Measurements from ENCODE around the gene LRRC36.

Gene LRRC36

DNA sequence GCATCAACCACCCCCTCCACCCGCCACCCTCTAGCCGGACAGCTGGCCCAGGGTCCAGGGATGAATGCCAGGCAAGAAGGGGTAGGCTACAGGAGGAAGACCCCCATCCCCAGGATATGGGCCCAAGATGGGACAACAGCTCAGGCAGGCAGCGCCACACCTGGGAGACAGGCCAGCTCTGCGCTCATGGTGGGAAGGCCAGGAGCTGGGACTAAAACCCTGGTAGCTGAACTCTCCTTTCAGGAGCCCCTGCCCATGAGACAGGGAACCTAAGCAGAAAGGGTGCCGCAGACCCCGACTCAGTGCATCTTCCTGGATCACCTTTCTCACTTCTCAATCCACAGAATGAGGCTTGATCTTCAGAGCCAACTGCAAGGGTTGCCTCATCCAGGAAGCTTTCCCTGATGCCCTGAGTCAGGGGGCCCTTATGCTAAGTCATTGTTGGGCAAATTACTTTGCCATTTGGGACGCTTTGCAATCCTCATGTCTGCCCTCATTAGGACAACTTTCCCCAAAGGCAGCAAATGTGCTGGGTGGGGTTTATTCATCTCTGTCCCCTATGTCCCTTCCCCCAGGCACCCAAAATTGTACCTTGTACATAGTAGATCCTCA is 80.7 kb downstream of the LRRC36 start:
- H3K36me3 ChIP-seq (ENCODE audit: control insufficient read depth in 4 of 4, insufficient read depth in 4 of 4, low read length in 3 of 4) = no peaks in the 10 kb centered on the region
- CTCF ChIA-PET = interaction anchor here (1.2 to 1.4 kb wide), 2 partner anchors 8 to 143 kb away, joined by 4 to 7 read pairs; no protein-coding TSS in a partner anchor
- 96% methylated on average over 7 of the region's 7 CpGs for WGBS (ENCODE audit: insufficient coverage)
- POLR2A ChIA-PET = no interaction called here
- no peak overlapping the region for H3K27ac ChIP-seq (ENCODE audit: insufficient read depth in 1 of 2, low read depth in 1 of 2, low read length in 2 of 2, poor library complexity in 1 of 2, severe bottlenecking in 2 of 2)
- H3K4me1 ChIP-seq (ENCODE audit: control extremely low read depth in 1 of 4, control insufficient read depth in 4 of 4, insufficient read depth in 4 of 4, low read length in 3 of 4) = peaks cover 0 to 8% (median 4%) of the 10 kb centered on the region in 4 experiments
- DNase-seq = no peak
- H3K9me3 ChIP-seq (ENCODE audit: control extremely low read depth in 1 of 5, control insufficient read depth in 4 of 5, insufficient read depth in 2 of 5, low read depth in 1 of 5, low read length in 4 of 5) = no peaks in the 10 kb centered on the region
- H3K4me3 ChIP-seq (ENCODE audit: control insufficient read depth in 1 of 7, extremely low read depth in 1 of 7, insufficient read depth in 4 of 7, low read depth in 2 of 7, low read length in 6 of 7) = no peak overlapping the region
- no peaks in the 10 kb centered on the region for H3K27me3 ChIP-seq (replicated peaks in 2 of 5; ENCODE audit: control insufficient read depth in 4 of 5, insufficient read depth in 5 of 5, low read length in 4 of 5)

DNA sequence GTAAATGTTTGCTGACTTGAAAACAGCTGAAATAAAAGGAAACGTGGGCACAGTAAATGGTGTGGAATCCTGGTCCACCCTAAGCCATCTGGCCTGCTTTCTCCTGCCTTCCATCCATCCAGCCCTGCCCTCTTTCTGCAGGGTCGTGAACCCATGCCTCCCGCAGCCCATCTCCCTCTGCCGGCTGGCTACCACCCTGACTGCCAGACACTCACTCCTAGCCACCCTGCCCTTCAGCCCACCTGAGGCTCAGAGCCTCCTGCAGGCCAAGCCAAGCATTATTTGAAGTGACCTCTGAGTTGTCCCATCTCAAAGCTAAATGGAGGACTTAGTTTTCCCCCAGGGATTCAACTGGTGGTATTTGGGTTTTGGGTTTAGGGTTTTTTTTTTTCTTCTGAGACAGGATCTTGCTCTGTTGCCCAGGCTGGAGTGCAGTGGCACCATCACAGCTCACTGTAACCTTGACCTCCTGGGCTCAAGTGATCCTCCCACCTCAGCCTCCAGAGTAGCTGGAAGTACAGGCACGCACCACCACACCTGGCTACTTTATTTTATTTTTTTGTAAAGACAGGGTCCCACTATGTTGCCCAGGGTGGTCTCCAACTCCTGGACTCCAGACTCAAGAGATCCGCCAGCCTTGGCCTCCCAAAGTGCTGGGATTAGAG is 81.3 kb downstream of the LRRC36 start:
- H3K4me1 ChIP-seq (ENCODE audit: control extremely low read depth in 1 of 4, control insufficient read depth in 4 of 4, insufficient read depth in 4 of 4, low read length in 3 of 4) = peaks cover 0 to 8% (median 4%) of the 10 kb centered on the region in 4 experiments
- 98% methylated on average over 4 of the region's 6 CpGs for WGBS (ENCODE audit: insufficient coverage)
- H3K27ac ChIP-seq (ENCODE audit: insufficient read depth in 1 of 2, low read depth in 1 of 2, low read length in 2 of 2, poor library complexity in 1 of 2, severe bottlenecking in 2 of 2) = no peak overlapping the region

DNA sequence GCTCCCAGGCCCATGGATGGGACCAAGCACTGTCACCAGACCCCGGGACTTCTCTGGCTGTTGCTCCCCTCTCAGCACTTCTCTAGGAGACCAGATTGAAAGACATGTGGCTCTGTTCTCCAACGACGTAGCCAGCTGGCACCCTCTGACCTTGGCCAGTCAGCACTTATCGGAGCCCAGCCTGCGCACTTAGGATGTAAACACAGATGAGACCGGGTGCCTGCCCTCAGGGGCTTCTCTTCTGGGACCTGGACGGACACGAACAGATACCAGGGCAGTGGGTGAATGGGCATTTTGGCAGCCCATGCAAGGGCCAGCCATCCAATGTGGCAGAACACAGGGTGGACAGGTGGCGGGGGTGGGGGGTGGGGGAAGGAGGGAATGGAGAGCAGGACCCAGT is 83.0 kb downstream of the LRRC36 start:
- 94% methylated on average over 8 of the region's 9 CpGs for WGBS (ENCODE audit: insufficient coverage)
- Histone ChIP-seq H3K4me3 (ENCODE audit: control insufficient read depth in 1 of 7, extremely low read depth in 1 of 7, insufficient read depth in 4 of 7, low read depth in 2 of 7, low read length in 6 of 7) (no peak overlapping the region), H3K27me3 (replicated peaks in 2 of 5; ENCODE audit: control insufficient read depth in 4 of 5, insufficient read depth in 5 of 5, low read length in 4 of 5) (no peaks in the 10 kb centered on the region), H3K9me3 (ENCODE audit: control extremely low read depth in 1 of 5, control insufficient read depth in 4 of 5, insufficient read depth in 2 of 5, low read depth in 1 of 5, low read length in 4 of 5) (no peaks in the 10 kb centered on the region), H3K4me1 (ENCODE audit: control extremely low read depth in 1 of 4, control insufficient read depth in 4 of 4, insufficient read depth in 4 of 4, low read length in 3 of 4) (no peaks in the 10 kb centered on the region), H3K36me3 (ENCODE audit: control insufficient read depth in 4 of 4, insufficient read depth in 4 of 4, low read length in 3 of 4) (no peaks in the 10 kb centered on the region), H3K27ac (ENCODE audit: insufficient read depth in 1 of 2, low read depth in 1 of 2, low read length in 2 of 2, poor library complexity in 1 of 2, severe bottlenecking in 2 of 2) (no peak overlapping the region)
- ChIA-PET CTCF (no interaction called here), POLR2A (no interaction called here)
- DNase-seq = no peak

More for the DNA sequence above, 81.3 kb downstream of the LRRC36 start:
- Histone ChIP-seq H3K36me3 (ENCODE audit: control insufficient read depth in 4 of 4, insufficient read depth in 4 of 4, low read length in 3 of 4) (no peaks in the 10 kb centered on the region), H3K4me3 (ENCODE audit: control insufficient read depth in 1 of 7, extremely low read depth in 1 of 7, insufficient read depth in 4 of 7, low read depth in 2 of 7, low read length in 6 of 7) (no peak overlapping the region), H3K27me3 (replicated peaks in 2 of 5; ENCODE audit: control insufficient read depth in 4 of 5, insufficient read depth in 5 of 5, low read length in 4 of 5) (no peaks in the 10 kb centered on the region), H3K9me3 (ENCODE audit: control extremely low read depth in 1 of 5, control insufficient read depth in 4 of 5, insufficient read depth in 2 of 5, low read depth in 1 of 5, low read length in 4 of 5) (no peaks in the 10 kb centered on the region)
- DNase-seq = no peak
- POLR2A ChIA-PET = no interaction called here
- CTCF ChIA-PET = interaction anchor here (1.0 to 1.4 kb wide), 3 partner anchors 9 to 144 kb away, joined by 3 to 7 read pairs (median 4); no protein-coding TSS in a partner anchor

DNA sequence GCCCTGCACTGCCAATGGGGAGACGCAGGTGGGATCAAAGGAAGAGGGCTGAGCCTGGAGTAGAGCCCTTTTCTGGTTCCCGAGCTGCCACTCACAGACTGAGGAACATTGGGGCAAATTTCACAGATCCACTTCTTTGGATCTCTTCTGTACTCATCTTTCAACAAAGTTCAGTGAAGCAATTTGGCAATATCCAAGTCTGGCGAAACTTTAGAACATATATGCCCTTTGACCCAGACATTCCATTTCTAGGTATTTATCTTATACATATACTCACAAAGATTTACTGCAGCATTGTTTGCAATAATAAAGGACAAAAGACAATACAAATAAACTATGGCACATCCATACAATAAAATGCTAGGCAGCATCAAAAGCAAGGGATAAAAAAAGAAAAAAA is 84.7 kb downstream of the LRRC36 start:
- POLR2A ChIA-PET = no interaction called here

DNA sequence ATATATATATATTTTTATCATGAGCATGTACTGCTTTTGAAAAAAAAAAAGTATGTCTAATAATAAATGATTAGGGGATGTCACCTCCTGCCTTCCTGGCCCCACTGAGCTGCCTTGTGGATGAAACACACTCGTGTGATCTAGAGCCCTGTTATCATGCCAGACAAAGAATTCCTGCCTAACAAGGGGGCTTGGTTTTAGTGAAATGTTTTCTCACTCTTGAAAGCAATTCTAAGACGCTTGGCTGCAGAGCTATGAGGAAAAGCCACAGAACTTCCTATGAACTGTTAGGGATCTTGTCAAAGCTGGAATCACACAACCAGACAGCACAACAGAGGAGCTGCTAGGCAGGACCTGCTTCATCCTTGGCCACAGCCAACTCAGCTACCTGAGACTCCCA is 85.7 kb downstream of the LRRC36 start:
- H3K27me3 ChIP-seq (replicated peaks in 2 of 5; ENCODE audit: control insufficient read depth in 4 of 5, insufficient read depth in 5 of 5, low read length in 4 of 5) = peaks cover 0 to under 1% (median 0%) of the 10 kb centered on the region in 5 experiments

More for the DNA sequence above, 84.7 kb downstream of the LRRC36 start:
- Histone ChIP-seq H3K4me3 (ENCODE audit: control insufficient read depth in 1 of 7, extremely low read depth in 1 of 7, insufficient read depth in 4 of 7, low read depth in 2 of 7, low read length in 6 of 7) (no peak overlapping the region), H3K9me3 (ENCODE audit: control extremely low read depth in 1 of 5, control insufficient read depth in 4 of 5, insufficient read depth in 2 of 5, low read depth in 1 of 5, low read length in 4 of 5) (no peaks in the 10 kb centered on the region), H3K27me3 (replicated peaks in 2 of 5; ENCODE audit: control insufficient read depth in 4 of 5, insufficient read depth in 5 of 5, low read length in 4 of 5) (no peaks in the 10 kb centered on the region), H3K27ac (ENCODE audit: insufficient read depth in 1 of 2, low read depth in 1 of 2, low read length in 2 of 2, poor library complexity in 1 of 2, severe bottlenecking in 2 of 2) (no peak overlapping the region), H3K4me1 (ENCODE audit: control extremely low read depth in 1 of 4, control insufficient read depth in 4 of 4, insufficient read depth in 4 of 4, low read length in 3 of 4) (peaks cover 0 to 8% (median 6%) of the 10 kb centered on the region in 4 experiments), H3K36me3 (ENCODE audit: control insufficient read depth in 4 of 4, insufficient read depth in 4 of 4, low read length in 3 of 4) (no peaks in the 10 kb centered on the region)
- 96% methylated on average over 2 of the region's 3 CpGs for whole genome bisulfite sequencing (ENCODE audit: insufficient coverage)
- no peak for DNase-seq
- CTCF ChIA-PET = interaction anchor here (1.8 kb wide), 1 partner anchor 12 kb away, joined by 4 read pairs; no protein-coding TSS in a partner anchor

DNA sequence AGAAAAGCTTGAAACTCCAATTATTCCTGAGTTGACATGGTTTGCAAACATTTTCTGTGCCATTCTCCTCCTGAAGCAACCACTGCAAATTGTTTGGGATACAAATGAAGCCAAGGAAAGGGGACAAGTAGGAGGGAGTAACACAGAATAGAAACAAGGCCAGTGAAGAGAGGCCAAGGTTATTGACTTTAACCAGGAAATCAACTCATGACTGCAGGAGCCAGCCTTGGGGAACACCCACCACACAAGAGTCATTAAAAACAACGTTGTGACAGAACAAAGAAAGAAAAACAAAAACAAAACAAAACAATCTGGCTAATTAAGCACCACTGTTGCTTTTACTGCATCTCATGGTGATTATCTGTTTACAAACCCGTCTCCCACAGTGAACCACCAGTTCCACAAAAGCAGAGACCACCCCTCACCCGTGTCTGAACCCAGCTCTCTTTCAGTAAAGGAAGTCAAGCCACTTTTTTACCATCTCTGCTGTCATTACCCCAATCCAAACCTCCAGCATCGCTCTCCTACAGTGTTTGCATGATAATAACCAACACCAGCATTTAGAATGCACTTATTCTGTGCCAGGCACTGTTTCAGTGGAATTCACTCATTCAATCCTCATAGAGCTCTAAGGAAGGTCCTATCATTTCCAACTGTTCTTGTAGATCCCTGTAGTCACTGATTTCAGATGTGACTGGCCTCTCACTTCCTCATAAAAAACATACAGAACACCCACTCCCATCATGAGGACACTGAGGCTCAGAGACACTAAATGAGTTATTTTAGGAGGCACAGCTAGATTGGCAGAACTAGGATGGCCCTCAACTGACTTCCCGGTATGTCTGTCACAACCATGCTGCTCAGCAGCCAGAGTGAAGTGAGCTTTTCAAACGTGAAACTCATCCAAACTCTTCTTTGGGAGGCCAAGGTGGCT is 87.6 kb downstream of the LRRC36 start:
- no peak overlapping the region for H3K27ac ChIP-seq (ENCODE audit: insufficient read depth in 1 of 2, low read depth in 1 of 2, low read length in 2 of 2, poor library complexity in 1 of 2, severe bottlenecking in 2 of 2)
- no peaks in the 10 kb centered on the region for H3K36me3 ChIP-seq (ENCODE audit: control insufficient read depth in 4 of 4, insufficient read depth in 4 of 4, low read length in 3 of 4)
- H3K9me3 ChIP-seq (ENCODE audit: control extremely low read depth in 1 of 5, control insufficient read depth in 4 of 5, insufficient read depth in 2 of 5, low read depth in 1 of 5, low read length in 4 of 5) = no peaks in the 10 kb centered on the region
- ChIA-PET CTCF (interaction anchor here (0.7 to 6.8 kb wide), 7 partner anchors 12 to 136 kb away, joined by 3 to 49 read pairs (median 4); no protein-coding TSS in a partner anchor), POLR2A (interaction anchor here (0.6 kb wide), 1 partner anchor 159 kb away, joined by 5 read pairs; no protein-coding TSS in a partner anchor)
- WGBS (ENCODE audit: insufficient coverage) = 95% methylated on average over 5 of the region's 6 CpGs
- peaks cover 0 to 14% (median 12%) of the 10 kb centered on the region in 4 experiments for H3K4me1 ChIP-seq (ENCODE audit: control extremely low read depth in 1 of 4, control insufficient read depth in 4 of 4, insufficient read depth in 4 of 4, low read length in 3 of 4)
- no peak for DNase-seq
- H3K27me3 ChIP-seq (replicated peaks in 2 of 5; ENCODE audit: control insufficient read depth in 4 of 5, insufficient read depth in 5 of 5, low read length in 4 of 5) = peaks cover 0 to 1% (median 0%) of the 10 kb centered on the region in 5 experiments
- no peak overlapping the region for H3K4me3 ChIP-seq (ENCODE audit: control insufficient read depth in 1 of 7, extremely low read depth in 1 of 7, insufficient read depth in 4 of 7, low read depth in 2 of 7, low read length in 6 of 7)

More for the DNA sequence above, 85.7 kb downstream of the LRRC36 start:
- POLR2A ChIA-PET = interaction anchor here (0.6 kb wide), 1 partner anchor 145 kb away, joined by 5 read pairs; no protein-coding TSS in a partner anchor
- no peak overlapping the region for H3K4me3 ChIP-seq (ENCODE audit: control insufficient read depth in 1 of 7, extremely low read depth in 1 of 7, insufficient read depth in 4 of 7, low read depth in 2 of 7, low read length in 6 of 7)
- peaks cover 0 to 14% (median 12%) of the 10 kb centered on the region in 4 experiments for H3K4me1 ChIP-seq (ENCODE audit: control extremely low read depth in 1 of 4, control insufficient read depth in 4 of 4, insufficient read depth in 4 of 4, low read length in 3 of 4)
- no peaks in the 10 kb centered on the region for H3K9me3 ChIP-seq (ENCODE audit: control extremely low read depth in 1 of 5, control insufficient read depth in 4 of 5, insufficient read depth in 2 of 5, low read depth in 1 of 5, low read length in 4 of 5)
- WGBS (ENCODE audit: insufficient coverage) = 82% methylated on average over 1 of the region's 2 CpGs
- CTCF ChIA-PET = interaction anchor here (0.6 to 6.8 kb wide), 5 partner anchors 11 to 152 kb away, joined by 3 to 49 read pairs (median 4); no protein-coding TSS in a partner anchor
- H3K36me3 ChIP-seq (ENCODE audit: control insufficient read depth in 4 of 4, insufficient read depth in 4 of 4, low read length in 3 of 4) = no peaks in the 10 kb centered on the region
- no peak overlapping the region for H3K27ac ChIP-seq (ENCODE audit: insufficient read depth in 1 of 2, low read depth in 1 of 2, low read length in 2 of 2, poor library complexity in 1 of 2, severe bottlenecking in 2 of 2)
- no peak for DNase-seq
